ENCODE measurements around the gene KSR1.
"Not testable (repeated sequence)": the region's sequence is repeated elsewhere in the genome, so short reads cannot be mapped to it uniquely, and the experiment has no call there.

KSR1 gene

GRCh38 chr17:27427166-27427862, 28.9 kb upstream of the KSR1 start:
- not testable (repeated sequence) for DNase-seq (ENCODE audit: low read depth)

GRCh38 chr17:27428781-27429505, 27.3 kb upstream of the KSR1 start:
- no peak for DNase-seq (ENCODE audit: low read depth)

- no peak for DNase-seq (ENCODE audit: low read depth)
Measured at GRCh38 chr17:27429666-27430382, 26.4 kb upstream of the KSR1 start.

- DNase-seq (ENCODE audit: low read depth), result no peak
Measured at GRCh38 chr17:27430383-27430840, 25.8 kb upstream of the KSR1 start.

- DNase-seq (ENCODE audit: low read depth), result no peak
Measured at GRCh38 chr17:27430882-27431491, 25.3 kb upstream of the KSR1 start.

GRCh38 chr17:27433521-27433920, 22.7 kb upstream of the KSR1 start:
- DNase-seq (ENCODE audit: low read depth), result no peak

- not testable (repeated sequence) for DNase-seq (ENCODE audit: low read depth)
Measured at GRCh38 chr17:27435431-27436070, 20.7 kb upstream of the KSR1 start.

- DNase-seq (ENCODE audit: low read depth), result no peak
Measured at GRCh38 chr17:27438348-27438998, 17.8 kb upstream of the KSR1 start.

- no peak for DNase-seq (ENCODE audit: low read depth)
Measured at GRCh38 chr17:27439342-27439741, 16.9 kb upstream of the KSR1 start.

- no peak for DNase-seq (ENCODE audit: low read depth)
Measured at GRCh38 chr17:27442702-27443101, 13.5 kb upstream of the KSR1 start.

- DNase-seq (ENCODE audit: low read depth), result no peak
Measured at GRCh38 chr17:27443491-27443890, 12.8 kb upstream of the KSR1 start.

- DNase-seq (ENCODE audit: low read depth), result no peak
Measured at GRCh38 chr17:27445971-27446370, 10.3 kb upstream of the KSR1 start.

GRCh38 chr17:27446569-27447301, 9.5 kb upstream of the KSR1 start:
- DNase-seq (ENCODE audit: low read depth), result no peak

- not testable (repeated sequence) for DNase-seq (ENCODE audit: low read depth)
Measured at GRCh38 chr17:27448534-27448933, 7.7 kb upstream of the KSR1 start.

GRCh38 chr17:27449541-27449940, 6.7 kb upstream of the KSR1 start:
- no peak for DNase-seq (ENCODE audit: low read depth)

GRCh38 chr17:27449988-27450387, 6.3 kb upstream of the KSR1 start:
- DNase-seq (ENCODE audit: low read depth), result no peak

GRCh38 chr17:27450416-27450815, 5.8 kb upstream of the KSR1 start:
- no peak for DNase-seq (ENCODE audit: low read depth)

GRCh38 chr17:27451906-27452305, 4.3 kb upstream of the KSR1 start:
- no peak for DNase-seq (ENCODE audit: low read depth)

GRCh38 chr17:27452828-27453227, 3.4 kb upstream of the KSR1 start:
- DNase-seq (ENCODE audit: low read depth), result no peak

GRCh38 chr17:27453471-27453870, 2.8 kb upstream of the KSR1 start:
- DNase-seq (ENCODE audit: low read depth), result no peak

GRCh38 chr17:27454089-27454488, 2.2 kb upstream of the KSR1 start:
- DNase-seq (ENCODE audit: low read depth), result no peak

Measured in activated T-cell treated with anti-CD3 and anti-CD28 coated beads for 1 hour (primary cell).